ENCODE measurements around the gene PDP2. TPM values are rescaled to one million over a fixed set of nuclear protein-coding genes. Genes with fewer than 3 reads are reported as not detected.

The PDP2 gene
- total RNA-seq, 4 donors from 2014 or later = 2.2 to 5.2 (median 4.1) TPM

DNA sequence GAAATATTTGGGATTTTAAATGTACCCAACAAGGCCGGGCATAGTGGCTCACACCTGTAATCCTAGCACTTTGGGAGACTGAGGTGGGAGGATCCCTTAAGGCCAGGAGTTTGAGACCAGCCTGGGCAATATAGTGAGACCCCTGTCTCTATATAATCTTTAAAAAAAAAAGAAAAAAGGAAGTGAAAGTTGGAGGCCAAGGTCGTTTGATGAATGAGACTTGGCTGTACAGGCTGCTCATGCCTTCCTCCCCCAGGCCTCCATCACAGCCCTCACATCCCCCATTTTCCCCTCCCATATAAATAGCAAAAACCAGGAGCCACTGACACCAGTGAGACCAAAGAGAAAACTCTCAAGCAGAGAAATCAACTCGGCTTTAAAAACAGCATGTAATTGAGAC lies 39.4 kb upstream of the PDP2 start:
- H3K27me3 ChIP-seq = peaks cover 19 to 25% (median 24%) of the 10 kb centered on the region in 3 donors
- no peak for TF ChIP-seq POLR2A (IDR thresholded peaks at IDR 0.05)
- TF ChIP-seq, protein P1, sequence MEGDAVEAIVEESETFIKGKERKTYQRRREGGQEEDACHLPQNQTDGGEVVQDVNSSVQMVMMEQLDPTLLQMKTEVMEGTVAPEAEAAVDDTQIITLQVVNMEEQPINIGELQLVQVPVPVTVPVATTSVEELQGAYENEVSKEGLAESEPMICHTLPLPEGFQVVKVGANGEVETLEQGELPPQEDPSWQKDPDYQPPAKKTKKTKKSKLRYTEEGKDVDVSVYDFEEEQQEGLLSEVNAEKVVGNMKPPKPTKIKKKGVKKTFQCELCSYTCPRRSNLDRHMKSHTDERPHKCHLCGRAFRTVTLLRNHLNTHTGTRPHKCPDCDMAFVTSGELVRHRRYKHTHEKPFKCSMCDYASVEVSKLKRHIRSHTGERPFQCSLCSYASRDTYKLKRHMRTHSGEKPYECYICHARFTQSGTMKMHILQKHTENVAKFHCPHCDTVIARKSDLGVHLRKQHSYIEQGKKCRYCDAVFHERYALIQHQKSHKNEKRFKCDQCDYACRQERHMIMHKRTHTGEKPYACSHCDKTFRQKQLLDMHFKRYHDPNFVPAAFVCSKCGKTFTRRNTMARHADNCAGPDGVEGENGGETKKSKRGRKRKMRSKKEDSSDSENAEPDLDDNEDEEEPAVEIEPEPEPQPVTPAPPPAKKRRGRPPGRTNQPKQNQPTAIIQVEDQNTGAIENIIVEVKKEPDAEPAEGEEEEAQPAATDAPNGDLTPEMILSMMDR (IDR thresholded peaks at IDR 0.05 in 4 of 5, conservative IDR thresholded peaks at IDR 0.05 in 1 of 5) = no peak

DNA sequence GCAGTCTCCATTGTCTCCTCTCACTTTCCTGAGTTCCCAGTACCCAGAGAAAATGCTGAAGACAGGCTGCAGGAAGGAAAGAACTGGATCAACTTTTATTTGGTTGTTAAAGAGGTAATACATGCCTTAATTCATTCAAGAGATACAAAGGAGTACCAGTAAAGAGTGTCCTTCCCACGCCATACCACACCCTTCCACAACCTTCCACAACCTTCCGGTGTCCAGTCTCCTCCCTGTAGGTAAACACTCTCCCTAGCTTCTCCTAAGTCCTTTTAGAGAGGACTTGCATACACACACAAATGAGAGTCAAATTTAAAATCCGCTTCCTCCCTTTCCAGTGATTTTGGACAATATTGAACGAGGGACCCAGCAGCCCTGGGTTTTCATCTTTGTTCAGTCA lies 38.9 kb upstream of the PDP2 start:
- ATAC-seq (no peak), DNase-seq (no peak)
- intact Hi-C loops (cut with DNase I; ENCODE audit: low total_unique reads) (no loop called here), in situ Hi-C loops (cut with MboI; ENCODE audit: low sequenced_read_pairs in 4 of 4) (no loop called here)
- H3K27ac ChIP-seq = no peak overlapping the region
- peaks cover 19 to 25% (median 25%) of the 10 kb centered on the region in 3 donors for H3K27me3 ChIP-seq
- H3K9me3 ChIP-seq = no peaks in the 10 kb centered on the region
- peaks cover 0 to 6% of the 10 kb centered on the region in 2 donors for H3K4me1 ChIP-seq
- H3K36me3 ChIP-seq = no peaks in the 10 kb centered on the region
- TF ChIP-seq, protein P1 (IDR thresholded peaks at IDR 0.05 in 4 of 5, conservative IDR thresholded peaks at IDR 0.05 in 1 of 5) = no peak
- TF ChIP-seq POLR2A (IDR thresholded peaks at IDR 0.05) = no peak
- H3K4me3 ChIP-seq = no peak overlapping the region

More for the DNA sequence above, 39.4 kb upstream of the PDP2 start:
- Histone ChIP-seq H3K4me1 (peaks cover 0 to 6% of the 10 kb centered on the region in 2 donors), H3K9me3 (no peaks in the 10 kb centered on the region), H3K27ac (no peak overlapping the region), H3K4me3 (no peak overlapping the region), H3K36me3 (no peaks in the 10 kb centered on the region)
- DNase-seq (no peak), ATAC-seq (no peak)
- in situ Hi-C loops (cut with MboI; ENCODE audit: low sequenced_read_pairs in 4 of 4) (no loop called here), intact Hi-C loops (cut with DNase I; ENCODE audit: low total_unique reads) (no loop called here)

DNA sequence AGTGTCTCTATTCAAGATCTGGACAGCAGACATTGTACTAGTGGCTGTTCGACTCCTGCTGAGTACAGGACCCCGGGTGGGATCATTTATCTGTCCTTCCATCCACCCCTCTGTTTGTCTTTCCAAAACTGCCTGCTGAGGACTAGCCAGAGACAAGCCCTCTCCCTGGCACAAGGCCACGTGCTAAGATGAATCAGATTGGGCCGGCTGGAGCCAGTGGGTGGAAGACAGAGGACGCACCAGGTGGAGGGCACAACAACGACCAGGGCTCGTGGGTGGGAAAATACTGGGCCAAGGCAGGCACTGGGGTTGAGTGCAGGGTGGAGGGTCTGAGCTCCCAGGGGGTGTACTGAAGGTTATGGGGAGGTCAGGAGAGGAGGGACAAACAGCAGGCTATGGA lies 37.5 kb upstream of the PDP2 start:
- intact Hi-C loops (cut with DNase I; ENCODE audit: low total_unique reads) (no loop called here), in situ Hi-C loops (cut with MboI; ENCODE audit: low sequenced_read_pairs in 4 of 4) (no loop called here)
- DNase-seq (no peak), ATAC-seq (no peak)
- no peaks in the 10 kb centered on the region for H3K9me3 ChIP-seq
- H3K4me1 ChIP-seq = peaks cover 0 to 6% of the 10 kb centered on the region in 2 donors
- H3K36me3 ChIP-seq = no peaks in the 10 kb centered on the region
- H3K4me3 ChIP-seq = no peak overlapping the region
- peaks cover 25 to 30% (median 26%) of the 10 kb centered on the region in 3 donors for H3K27me3 ChIP-seq
- TF ChIP-seq POLR2A (IDR thresholded peaks at IDR 0.05) = no peak
- TF ChIP-seq, protein P1 (IDR thresholded peaks at IDR 0.05 in 4 of 5, conservative IDR thresholded peaks at IDR 0.05 in 1 of 5) = no peak
- H3K27ac ChIP-seq = no peak overlapping the region

DNA sequence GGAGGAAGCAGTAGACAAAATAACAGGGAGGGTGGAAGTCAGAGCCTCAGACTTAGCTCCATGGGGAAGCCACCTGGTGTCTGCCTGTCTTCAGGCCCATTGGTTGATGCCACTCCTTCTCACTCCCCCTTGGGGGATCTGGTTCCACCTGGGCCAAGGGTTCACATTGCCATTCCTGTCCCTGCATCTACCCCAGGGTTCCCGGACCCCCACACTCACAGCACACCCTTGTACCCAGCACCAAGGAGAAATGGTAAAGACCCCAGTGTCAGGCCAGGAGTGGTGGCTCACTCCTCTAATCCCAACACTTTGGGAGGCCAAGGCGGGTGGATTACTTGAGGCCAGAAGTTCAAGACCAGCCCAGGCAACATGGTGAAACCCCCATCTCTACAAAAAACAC lies 37.1 kb upstream of the PDP2 start:
- no peak for DNase-seq
- TF ChIP-seq POLR2A (IDR thresholded peaks at IDR 0.05) = no peak
- TF ChIP-seq, protein P1 (IDR thresholded peaks at IDR 0.05 in 4 of 5, conservative IDR thresholded peaks at IDR 0.05 in 1 of 5) = no peak
- H3K27me3 ChIP-seq = peaks cover 25 to 30% (median 26%) of the 10 kb centered on the region in 3 donors
- peaks cover 0 to 6% of the 10 kb centered on the region in 2 donors for H3K4me1 ChIP-seq
- no peaks in the 10 kb centered on the region for H3K9me3 ChIP-seq
- ATAC-seq = no peak
- H3K27ac ChIP-seq = no peak overlapping the region
- intact Hi-C loops (cut with DNase I; ENCODE audit: low total_unique reads) (no loop called here), in situ Hi-C loops (cut with MboI; ENCODE audit: low sequenced_read_pairs in 4 of 4) (no loop called here)
- no peak overlapping the region for H3K4me3 ChIP-seq
- no peaks in the 10 kb centered on the region for H3K36me3 ChIP-seq

DNA sequence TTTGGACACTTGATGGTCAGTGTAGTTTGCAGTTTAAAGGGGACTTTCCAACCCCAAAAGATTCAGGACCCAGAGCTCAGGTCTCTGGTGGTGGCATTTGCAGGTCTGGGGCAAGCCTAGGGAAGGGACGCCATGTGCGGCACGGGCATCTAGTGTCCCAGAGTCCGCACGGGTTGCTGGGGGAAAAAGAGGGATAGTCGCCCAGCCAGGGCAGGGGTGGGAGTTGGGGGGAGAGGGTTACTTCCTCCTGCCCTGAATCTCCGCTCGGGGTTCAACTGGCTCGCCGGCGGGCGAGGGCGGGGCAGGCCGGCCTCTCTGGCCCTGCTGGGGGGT lies 36.3 kb upstream of the PDP2 start:
- H3K4me3 ChIP-seq = peak overlapping the region; percentile 30 to 63 (median 54)
- ATAC-seq (no peak), DNase-seq (no peak)
- H3K27me3 ChIP-seq = peaks cover 25 to 30% (median 26%) of the 10 kb centered on the region in 3 donors
- H3K9me3 ChIP-seq = no peaks in the 10 kb centered on the region
- in situ Hi-C loops (cut with MboI; ENCODE audit: low sequenced_read_pairs in 4 of 4) (no loop called here), intact Hi-C loops (cut with DNase I; ENCODE audit: low total_unique reads) (no loop called here)
- no peaks in the 10 kb centered on the region for H3K36me3 ChIP-seq
- no peak overlapping the region for H3K27ac ChIP-seq
- H3K4me1 ChIP-seq = peaks cover 0 to 6% of the 10 kb centered on the region in 2 donors
- TF ChIP-seq POLR2A (IDR thresholded peaks at IDR 0.05) = no peak
- TF ChIP-seq, protein P1 (IDR thresholded peaks at IDR 0.05 in 4 of 5, conservative IDR thresholded peaks at IDR 0.05 in 1 of 5) = no peak
